Suppressor macrophage treated with lipopolysaccharide for 4 hours (primary cell): Measurements from ENCODE around the gene GPRASP3.
"Not testable (repeated sequence)": the region's sequence is repeated elsewhere in the genome, so short reads cannot be mapped to it uniquely, and the experiment has no call there.

Source experiments
- DNase-seq: peaks from one replicate; pipeline ENCODE4 v3.0.0-alpha.2; 2020

GPRASP3 gene

GRCh38 chrX:102720237-102721168 is at the start of gene GPRASP3:
GPRASP3 (plus strand) TSS chrX:102720743; CDS start chrX:102748996, 28,253 bp downstream.
- peak; percentile 25 for DNase-seq

- DNase-seq, result no peak
These were observed 47.7 kb upstream of the GPRASP3 start for GRCh38 chrX:102672856-102673255.

- not testable (repeated sequence) for DNase-seq
These were observed 43.1 kb upstream of the GPRASP3 start for GRCh38 chrX:102677479-102677878.

- no peak for DNase-seq
These were observed 35.6 kb upstream of the GPRASP3 start for GRCh38 chrX:102684772-102685520.

GRCh38 chrX:102694749-102695148 is 25.8 kb upstream of the GPRASP3 start:
- DNase-seq, result no peak

- no peak for DNase-seq
These were observed 24.2 kb upstream of the GPRASP3 start for GRCh38 chrX:102696306-102696705.

- DNase-seq, result no peak
These were observed 23.0 kb upstream of the GPRASP3 start for GRCh38 chrX:102697494-102697893.

GRCh38 chrX:102708900-102709299 is 11.6 kb upstream of the GPRASP3 start:
- no peak for DNase-seq

GRCh38 chrX:102711872-102712215 is 8.7 kb upstream of the GPRASP3 start:
- no peak for DNase-seq

GRCh38 chrX:102712216-102712966 is 8.2 kb upstream of the GPRASP3 start, which contains the start of gene GPRASP2:
GPRASP2 (plus strand) TSS chrX:102712448; CDS start chrX:102714870, 2,422 bp downstream.
- peak; percentile 12 for DNase-seq

- DNase-seq, result peak; percentile 3
These were observed 7.4 kb upstream of the GPRASP3 start for GRCh38 chrX:102712981-102713625.

GRCh38 chrX:102714994-102715393 is 5.5 kb upstream of the GPRASP3 start:
- no peak for DNase-seq

- DNase-seq, result no peak
These were observed 4.6 kb upstream of the GPRASP3 start for GRCh38 chrX:102715967-102716366.

GRCh38 chrX:102721169-102721506 is 595 bp downstream of the GPRASP3 start:
- DNase-seq, result not testable (repeated sequence)

- no peak for DNase-seq
These were observed 2.9 kb downstream of the GPRASP3 start for GRCh38 chrX:102723456-102723855.

GRCh38 chrX:102727761-102728160 is 7.2 kb downstream of the GPRASP3 start:
- DNase-seq, result no peak

- no peak for DNase-seq
These were observed 8.1 kb downstream of the GPRASP3 start for GRCh38 chrX:102728646-102729045.

GRCh38 chrX:102739657-102740056 is 19.1 kb downstream of the GPRASP3 start:
- DNase-seq, result no peak

- no peak for DNase-seq
These were observed 23.8 kb downstream of the GPRASP3 start for GRCh38 chrX:102744307-102744706.

GRCh38 chrX:102745513-102745856 is 24.9 kb downstream of the GPRASP3 start:
- DNase-seq, result no peak

GRCh38 chrX:102745857-102746584 is 25.5 kb downstream of the GPRASP3 start:
- DNase-seq, result peak; percentile 4

- no peak for DNase-seq
These were observed 44.7 kb downstream of the GPRASP3 start for GRCh38 chrX:102765217-102765616.
